ENCODE data around the gene RPS28.

RPS28 gene

GRCh38 chr19:8366961-8367326 lies 45.6 kb downstream of the RPS28 start:
- Histone ChIP-seq H3K79me2 (ENCODE audit: insufficient read depth, low read length) (no peaks in the 10 kb centered on the region), H3K9ac (ENCODE audit: low read length) (no peak overlapping the region), H3F3A (ENCODE audit: insufficient read depth, low read length) (no peaks in the 10 kb centered on the region), H3K4me1 (ENCODE audit: insufficient read depth, low read length, severe bottlenecking) (no peaks in the 10 kb centered on the region), H3K27me3 (ENCODE audit: insufficient read depth, low read length) (no peaks in the 10 kb centered on the region), H3K27ac (ENCODE audit: low read depth, low read length, poor library complexity, severe bottlenecking) (no peak overlapping the region), H3K4me2 (ENCODE audit: low read length) (no peak overlapping the region), H4K20me1 (ENCODE audit: insufficient read depth, low read length) (no peaks in the 10 kb centered on the region), H3K36me3 (ENCODE audit: insufficient read depth, low read length) (no peaks in the 10 kb centered on the region), H2AFZ (ENCODE audit: low read length) (no peak overlapping the region), H3K9me2 (ENCODE audit: low read depth, low read length) (no peaks in the 10 kb centered on the region), H3K4me3 (ENCODE audit: low read depth, low read length, poor library complexity, severe bottlenecking) (no peak overlapping the region), H3K9me3 (ENCODE audit: low read length) (no peaks in the 10 kb centered on the region)
- TF ChIP-seq CTCF (IDR thresholded peaks at IDR 0.05; ENCODE audit: low read length), result no peak
- no peak for TF ChIP-seq EZH2 (IDR thresholded peaks at IDR 0.05; ENCODE audit: borderline replicate concordance, low read length)

DNA sequence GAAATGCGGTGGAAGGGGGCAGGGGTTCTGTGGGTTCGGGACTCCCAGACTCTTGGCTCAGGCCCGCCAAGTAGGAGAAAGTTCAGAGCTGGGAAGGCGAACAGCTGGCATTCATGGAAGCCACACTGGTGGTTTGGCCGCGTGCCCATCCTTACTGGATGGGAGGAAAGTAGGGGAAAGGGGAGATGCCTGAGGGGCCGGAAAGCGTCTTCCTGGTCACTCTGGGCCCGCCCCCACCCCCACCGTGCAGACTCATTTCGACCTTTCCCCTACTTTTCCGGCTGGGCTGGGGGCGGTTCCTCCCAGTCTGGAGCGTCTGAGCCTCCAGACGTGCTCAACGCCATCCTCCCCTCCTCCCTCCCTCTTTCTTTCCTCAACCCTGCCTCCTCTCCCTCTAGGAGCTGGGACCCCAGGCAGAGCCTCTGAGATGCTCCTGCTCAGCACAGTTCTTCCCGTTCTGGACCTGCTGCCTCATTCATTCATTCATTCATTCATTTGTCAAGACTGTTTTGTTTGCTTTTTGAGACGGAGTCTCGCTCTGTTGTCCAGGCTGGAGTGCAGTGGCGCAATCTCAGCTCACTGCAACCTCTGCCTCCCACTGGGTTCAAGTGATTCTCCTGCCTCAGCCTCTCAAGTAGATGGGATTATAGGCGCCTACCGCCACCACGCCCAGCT lies 46.2 kb downstream of the RPS28 start:
- no peak for TF ChIP-seq CTCF (IDR thresholded peaks at IDR 0.05; ENCODE audit: low read length)
- TF ChIP-seq EZH2 (IDR thresholded peaks at IDR 0.05; ENCODE audit: borderline replicate concordance, low read length), result no peak
- H3K9me3 ChIP-seq (ENCODE audit: low read length), result no peaks in the 10 kb centered on the region
- H3K9ac ChIP-seq (ENCODE audit: low read length), result no peak overlapping the region
- no peaks in the 10 kb centered on the region for H3K36me3 ChIP-seq (ENCODE audit: insufficient read depth, low read length)
- H3K79me2 ChIP-seq (ENCODE audit: insufficient read depth, low read length), result no peaks in the 10 kb centered on the region
- H2AFZ ChIP-seq (ENCODE audit: low read length), result no peak overlapping the region
- no peaks in the 10 kb centered on the region for H3F3A ChIP-seq (ENCODE audit: insufficient read depth, low read length)
- no peaks in the 10 kb centered on the region for H3K4me1 ChIP-seq (ENCODE audit: insufficient read depth, low read length, severe bottlenecking)
- no peaks in the 10 kb centered on the region for H3K9me2 ChIP-seq (ENCODE audit: low read depth, low read length)
- H3K27ac ChIP-seq (ENCODE audit: low read depth, low read length, poor library complexity, severe bottlenecking), result no peak overlapping the region
- no peaks in the 10 kb centered on the region for H4K20me1 ChIP-seq (ENCODE audit: insufficient read depth, low read length)
- no peak overlapping the region for H3K4me3 ChIP-seq (ENCODE audit: low read depth, low read length, poor library complexity, severe bottlenecking)
- no peak overlapping the region for H3K4me2 ChIP-seq (ENCODE audit: low read length)
- no peaks in the 10 kb centered on the region for H3K27me3 ChIP-seq (ENCODE audit: insufficient read depth, low read length)

- no peaks in the 10 kb centered on the region for H4K20me1 ChIP-seq (ENCODE audit: insufficient read depth, low read length)
- H3K79me2 ChIP-seq (ENCODE audit: insufficient read depth, low read length), result no peaks in the 10 kb centered on the region
- no peaks in the 10 kb centered on the region for H3F3A ChIP-seq (ENCODE audit: insufficient read depth, low read length)
- H2AFZ ChIP-seq (ENCODE audit: low read length), result no peak overlapping the region
- no peak overlapping the region for H3K4me3 ChIP-seq (ENCODE audit: low read depth, low read length, poor library complexity, severe bottlenecking)
- H3K4me1 ChIP-seq (ENCODE audit: insufficient read depth, low read length, severe bottlenecking), result no peaks in the 10 kb centered on the region
- H3K27me3 ChIP-seq (ENCODE audit: insufficient read depth, low read length), result no peaks in the 10 kb centered on the region
- no peaks in the 10 kb centered on the region for H3K9me3 ChIP-seq (ENCODE audit: low read length)
- H3K27ac ChIP-seq (ENCODE audit: low read depth, low read length, poor library complexity, severe bottlenecking), result no peak overlapping the region
- H3K9me2 ChIP-seq (ENCODE audit: low read depth, low read length), result no peaks in the 10 kb centered on the region
- H3K9ac ChIP-seq (ENCODE audit: low read length), result no peak overlapping the region
- H3K36me3 ChIP-seq (ENCODE audit: insufficient read depth, low read length), result no peaks in the 10 kb centered on the region; the same call in 1 of the 2 replicates
- H3K4me2 ChIP-seq (ENCODE audit: low read length), result no peak overlapping the region
- TF ChIP-seq CTCF (IDR thresholded peaks at IDR 0.05; ENCODE audit: low read length) (no peak), EZH2 (IDR thresholded peaks at IDR 0.05; ENCODE audit: borderline replicate concordance, low read length) (no peak)
Observed at GRCh38 chr19:8370176-8371010, 49.1 kb downstream of the RPS28 start.

Data from OCI-LY1 (cell line).